HCT116 (cell line): Measurements from ENCODE around the gene SHC4.

Experiments used
- FOSL1 ChIP-seq: IDR thresholded peaks from 2 replicates; pipeline ENCODE4 v1.6.1; 2012; ENCODE audit warnings: low read depth
- POLR2A ChIP-seq: IDR thresholded peaks from 2 replicates; pipeline ENCODE4 v1.7.0; 2011; ENCODE audit warnings: borderline replicate concordance; ENCODE audit not compliant: insufficient read depth, insufficient read length; ENCODE audit errors: extremely low read depth
- POLR2AphosphoS5 ChIP-seq: IDR thresholded peaks from 2 replicates; pipeline ENCODE4 v1.6.1; 2011; ENCODE audit warnings: mild to moderate bottlenecking, low read depth, low read length, moderate library complexity
- TF ChIP-seq, protein P1 (sequence below), 3 experiments: fragments of 200-600 bp in 1 of 3; sonication (generic) in 1 of 3; IDR thresholded peaks in 2 of 3; conservative IDR thresholded peaks in 1 of 3; 2 replicates each; pipeline ENCODE4 v1.5.1; 2012 to 2017; ENCODE audit warnings: low read depth in 2 of 3, low read length in 2 of 3, antibody characterized with exemption in 1 of 3, borderline replicate concordance in 1 of 3, control low read depth in 1 of 3, mild to moderate bottlenecking in 1 of 3, mixed read lengths in 1 of 3, mixed run types in 1 of 3, moderate library complexity in 1 of 3; ENCODE audit not compliant: insufficient read depth in 1 of 3
- TF ChIP-seq, protein P2 (sequence below): IDR thresholded peaks from 2 replicates; pipeline ENCODE4 v1.6.1; 2012

DNA sequence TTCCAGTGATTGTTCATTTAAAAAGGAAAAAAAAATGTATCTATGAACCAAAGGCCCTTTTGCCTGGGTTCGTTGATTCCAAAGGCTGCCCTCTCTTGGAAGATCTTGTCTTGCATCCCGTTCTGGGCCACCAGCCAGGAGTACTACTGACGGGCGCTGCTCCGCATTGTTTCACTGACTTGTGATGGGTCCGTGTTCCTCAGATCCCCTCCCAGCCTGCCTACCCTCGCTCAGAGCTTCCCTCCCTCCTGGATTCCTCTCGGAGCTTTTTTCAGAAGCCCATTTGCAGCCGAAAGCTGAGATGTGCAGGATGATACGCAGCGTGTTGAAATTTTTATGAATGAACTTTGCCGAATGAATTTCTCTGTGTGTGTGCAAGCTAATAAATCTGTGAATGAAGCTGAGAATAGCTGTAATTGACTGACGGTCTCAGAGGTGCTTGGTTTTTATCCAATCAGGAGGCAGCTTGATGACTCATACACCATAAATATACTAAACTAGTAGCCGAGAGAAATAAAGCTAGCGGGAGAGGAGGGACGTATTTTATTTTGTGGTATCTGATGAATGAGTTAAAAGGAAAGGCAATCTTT is at the start of gene SHC4:
- TF ChIP-seq POLR2AphosphoS5 (no peak), POLR2A (no peak), FOSL1 (peak; percentile 61)
- TF ChIP-seq, protein P1, sequence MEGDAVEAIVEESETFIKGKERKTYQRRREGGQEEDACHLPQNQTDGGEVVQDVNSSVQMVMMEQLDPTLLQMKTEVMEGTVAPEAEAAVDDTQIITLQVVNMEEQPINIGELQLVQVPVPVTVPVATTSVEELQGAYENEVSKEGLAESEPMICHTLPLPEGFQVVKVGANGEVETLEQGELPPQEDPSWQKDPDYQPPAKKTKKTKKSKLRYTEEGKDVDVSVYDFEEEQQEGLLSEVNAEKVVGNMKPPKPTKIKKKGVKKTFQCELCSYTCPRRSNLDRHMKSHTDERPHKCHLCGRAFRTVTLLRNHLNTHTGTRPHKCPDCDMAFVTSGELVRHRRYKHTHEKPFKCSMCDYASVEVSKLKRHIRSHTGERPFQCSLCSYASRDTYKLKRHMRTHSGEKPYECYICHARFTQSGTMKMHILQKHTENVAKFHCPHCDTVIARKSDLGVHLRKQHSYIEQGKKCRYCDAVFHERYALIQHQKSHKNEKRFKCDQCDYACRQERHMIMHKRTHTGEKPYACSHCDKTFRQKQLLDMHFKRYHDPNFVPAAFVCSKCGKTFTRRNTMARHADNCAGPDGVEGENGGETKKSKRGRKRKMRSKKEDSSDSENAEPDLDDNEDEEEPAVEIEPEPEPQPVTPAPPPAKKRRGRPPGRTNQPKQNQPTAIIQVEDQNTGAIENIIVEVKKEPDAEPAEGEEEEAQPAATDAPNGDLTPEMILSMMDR (IDR thresholded peaks at IDR 0.05 in 2 of 3, conservative IDR thresholded peaks at IDR 0.05 in 1 of 3; ENCODE audit: borderline replicate concordance in 1 of 3, insufficient read depth in 1 of 3, low read depth in 2 of 3, low read length in 2 of 3): peak; percentile 1 to 25 (median 20); a peak in 2 of 6 replicates
- TF ChIP-seq, protein P2, sequence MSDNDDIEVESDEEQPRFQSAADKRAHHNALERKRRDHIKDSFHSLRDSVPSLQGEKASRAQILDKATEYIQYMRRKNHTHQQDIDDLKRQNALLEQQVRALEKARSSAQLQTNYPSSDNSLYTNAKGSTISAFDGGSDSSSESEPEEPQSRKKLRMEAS: no peak
